ENCODE results near the gene TLNRD1.
"Not testable (repeated sequence)": the region's sequence is repeated elsewhere in the genome, so short reads cannot be mapped to it uniquely, and the experiment has no call there.

TLNRD1 gene

GRCh38 chr15:81000624-81001151 is at the start of gene TLNRD1:
Gene TLNRD1, plus strand, starts transcription at chr15:81000923. Its CDS starts 1,349 bp downstream, at chr15:81002272.
- peak in 49 of 51 donors; percentile 39 to 82 (median 69) for DNase-seq

- DNase-seq = no peak
Observed at GRCh38 chr15:80951941-80952340, 48.8 kb upstream of the TLNRD1 start.

GRCh38 chr15:80953001-80953952 is 47.4 kb upstream of the TLNRD1 start:
- no peak for DNase-seq

GRCh38 chr15:80953953-80954778 is 46.6 kb upstream of the TLNRD1 start:
- DNase-seq = no peak

- DNase-seq = peak in 2 of 51 donors; percentile 9 to 61
Observed at GRCh38 chr15:80955571-80956452, 44.9 kb upstream of the TLNRD1 start.

- peak in 1 of 51 donors; percentile 50 for DNase-seq
Observed at GRCh38 chr15:80957556-80957955, 43.2 kb upstream of the TLNRD1 start.

GRCh38 chr15:80957976-80958375 is 42.7 kb upstream of the TLNRD1 start:
- no peak for DNase-seq

- no peak for DNase-seq
Observed at GRCh38 chr15:80958818-80959495, 41.8 kb upstream of the TLNRD1 start.

GRCh38 chr15:80965454-80965853 is 35.3 kb upstream of the TLNRD1 start:
- DNase-seq = not testable (repeated sequence)

- DNase-seq = no peak
Observed at GRCh38 chr15:80966431-80967197, 34.1 kb upstream of the TLNRD1 start.

- peak in 1 of 51 donors; percentile 11 for DNase-seq
Observed at GRCh38 chr15:80967451-80967850, 33.3 kb upstream of the TLNRD1 start.

- no peak for DNase-seq
Observed at GRCh38 chr15:80967991-80968510, 32.7 kb upstream of the TLNRD1 start.

GRCh38 chr15:80969316-80969715 is 31.4 kb upstream of the TLNRD1 start:
- DNase-seq = no peak

GRCh38 chr15:80970018-80970657 is 30.6 kb upstream of the TLNRD1 start:
- peak in 31 of 51 donors; percentile 4 to 83 (median 28) for DNase-seq

- DNase-seq = no peak
Observed at GRCh38 chr15:80970658-80971057, 30.1 kb upstream of the TLNRD1 start.

- no peak for DNase-seq
Observed at GRCh38 chr15:80971143-80971542, 29.6 kb upstream of the TLNRD1 start.

GRCh38 chr15:80972276-80972675 is 28.4 kb upstream of the TLNRD1 start:
- DNase-seq = no peak

GRCh38 chr15:80974914-80975313 is 25.8 kb upstream of the TLNRD1 start:
- DNase-seq = no peak

- DNase-seq = no peak
Observed at GRCh38 chr15:80976851-80977250, 23.9 kb upstream of the TLNRD1 start.

Data from hypothalamus (tissue), 51 donors.